Astrocyte (in vitro differentiated cells and primary cell): Measurements from ENCODE around the gene ZNF569.
"Not testable (repeated sequence)": the region's sequence is repeated elsewhere in the genome, so short reads cannot be mapped to it uniquely, and the experiment has no call there.

ENCODE experiments used
- CTCF ChIP-seq: IDR thresholded peaks from 2 replicates; pipeline ENCODE4 v1.5.1; 2011; ENCODE audit warnings: low read depth, mild to moderate bottlenecking, inconsistent platforms, low read length, moderate library complexity; ENCODE audit not compliant: insufficient read depth
- EZH2 ChIP-seq: IDR thresholded peaks from 2 replicates; pipeline ENCODE4 v1.6.1; 2012; ENCODE audit warnings: mild to moderate bottlenecking, low read length, inconsistent platforms; ENCODE audit not compliant: insufficient read depth

- not testable (repeated sequence) for TF ChIP-seq CTCF, EZH2
These were observed 75.8 kb downstream of the ZNF569 start for GRCh38 chr19:37391399-37391798.
